MG63 (cell line): ENCODE results near the gene MEGF9. TPM values are rescaled to one million over a fixed set of nuclear protein-coding genes. Genes with fewer than 3 reads are reported as not detected.
A peak's percentile ranks its signal among the peaks of the same experiment; 100 is the strongest.

Experiments
- DNase-seq: peaks from one replicate; pipeline ENCODE4 v3.0.0-alpha.2; 2020
- H3K27me3 ChIP-seq: fragments of 250-450 bp; sonication (Bioruptor Pico); 2 replicates; pipeline ENCODE4 v1.5.1; 2020; ENCODE audit warnings: mild to moderate bottlenecking, moderate library complexity
- H3K36me3 ChIP-seq: fragments of 250-450 bp; sonication (Bioruptor Pico); 2 replicates; pipeline ENCODE4 v1.5.1; 2020; ENCODE audit warnings: mild to moderate bottlenecking, moderate library complexity
- H3K4me3 ChIP-seq: fragments of 250-450 bp; sonication (Bioruptor Pico); 2 replicates; pipeline ENCODE4 v1.5.1; 2020; ENCODE audit warnings: mild to moderate bottlenecking, moderate library complexity
- H3K9me3 ChIP-seq: fragments of 250-450 bp; sonication (Bioruptor Pico); 2 replicates; pipeline ENCODE4 v1.5.1; 2020; ENCODE audit warnings: mild to moderate bottlenecking, moderate library complexity
- total RNA-seq: library from RNA; depleted of rRNA; stranded (reverse); fragments of >200 nt; shearing (Covaris generic); gene quantifications from 2 replicates; pipeline ENCODE4 v1.2.3, GENCODE V29; 2014; ENCODE audit warnings: low replicate concordance

MEGF9 gene
- total RNA-seq, 1 experiment from 2014 or later = 2.7 TPM

DNA sequence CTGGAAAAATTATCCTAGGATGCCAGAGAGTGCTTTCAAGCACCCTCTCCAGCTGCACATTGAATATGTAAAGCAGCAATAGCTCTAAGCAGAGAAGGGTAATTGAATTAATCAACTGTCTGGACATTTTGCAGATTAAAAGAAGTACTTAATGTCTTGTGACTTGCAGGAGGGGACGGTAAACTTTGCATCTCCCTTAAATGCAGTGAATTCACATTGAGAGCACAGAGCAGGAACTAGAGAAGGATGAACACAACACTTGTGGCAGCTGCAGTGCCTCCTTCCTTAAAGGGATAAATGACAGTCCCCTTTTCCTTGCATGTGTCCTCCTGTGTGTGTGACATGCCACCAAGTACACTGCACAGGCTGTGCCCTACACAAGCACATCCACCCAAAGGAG, 126.9 kb downstream of the MEGF9 start:
- Histone ChIP-seq H3K4me3 (no peak overlapping the region), H3K27me3 (no peaks in the 10 kb centered on the region), H3K36me3 (no peaks in the 10 kb centered on the region), H3K9me3 (no peaks in the 10 kb centered on the region)
- DNase-seq = no peak

DNA sequence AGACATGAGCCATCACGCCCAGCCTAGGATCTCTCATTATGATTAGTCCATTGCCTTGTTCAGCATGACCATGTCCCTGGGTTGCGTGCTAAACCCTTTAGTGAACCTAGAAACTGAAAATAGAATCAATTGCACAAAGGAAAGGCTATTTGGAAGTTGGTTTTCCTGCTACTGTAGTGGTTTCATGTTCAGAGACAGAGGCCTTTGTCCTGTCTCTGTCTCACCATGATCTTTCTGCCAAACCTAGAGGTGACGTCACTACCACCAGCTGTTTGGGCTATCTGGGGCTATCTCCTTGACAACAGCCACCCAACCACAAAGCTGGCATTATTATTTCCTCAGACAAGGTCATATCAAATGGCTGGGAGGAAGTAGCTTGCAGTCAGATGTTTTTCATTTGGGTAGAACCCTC, 130.3 kb downstream of the MEGF9 start:
- Histone ChIP-seq H3K36me3 (no peaks in the 10 kb centered on the region), H3K4me3 (no peak overlapping the region), H3K27me3 (no peaks in the 10 kb centered on the region), H3K9me3 (no peaks in the 10 kb centered on the region)
- peak; percentile 71 for DNase-seq

DNA sequence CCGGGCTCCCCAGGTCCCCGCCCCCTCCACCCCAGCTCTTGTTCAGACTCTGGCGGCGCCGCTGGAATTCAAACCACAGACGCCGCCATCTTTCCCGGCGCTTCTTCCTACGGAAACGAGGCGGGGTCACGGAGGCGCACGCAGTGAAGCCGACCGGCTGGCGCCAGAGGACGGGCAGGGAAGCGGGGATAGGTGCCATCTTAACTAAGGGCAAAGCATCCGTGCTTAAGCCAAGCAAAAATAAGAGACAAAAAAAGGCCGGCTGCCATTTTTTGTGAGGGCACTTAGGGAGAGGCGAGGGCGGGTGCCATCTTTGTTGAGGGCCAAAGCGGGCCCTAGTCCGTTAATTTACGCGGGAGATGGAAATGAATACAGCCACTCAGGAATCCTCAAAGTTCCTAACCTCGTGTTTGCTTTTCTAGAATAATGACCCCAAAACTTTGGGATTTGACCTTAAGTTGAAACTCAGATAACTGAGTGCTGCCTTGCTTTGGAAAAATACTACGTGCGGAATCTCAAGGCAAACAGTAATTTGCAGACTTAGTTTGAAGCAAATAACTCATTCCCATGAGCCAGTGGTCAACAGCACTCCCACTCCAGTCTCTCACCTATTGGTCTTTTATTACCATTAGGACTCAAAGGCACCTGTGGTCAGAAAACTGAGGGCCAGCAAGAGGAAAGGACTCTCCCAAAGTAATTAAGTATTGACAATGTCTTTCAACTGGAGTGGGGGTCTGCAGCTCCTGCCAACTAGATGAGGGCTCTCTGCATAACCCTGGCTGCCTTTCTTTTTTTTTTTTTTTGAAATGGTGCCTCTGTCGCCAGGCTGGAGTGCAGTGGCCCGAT, 134.0 kb downstream of the MEGF9 start, which contains the start of gene CDK5RAP2:
TSS of gene CDK5RAP2 (minus strand) at position 117 of the 846 bp plus-strand sequence. CDS start 189 bp downstream, outside the sequence.
- peak; percentile 95 for DNase-seq
- H3K27me3 ChIP-seq = no peaks in the 10 kb centered on the region
- no peaks in the 10 kb centered on the region for H3K9me3 ChIP-seq
- H3K4me3 ChIP-seq = peak within 1 kb of the TSS; percentile 84
- peaks cover 4% of the 10 kb centered on the region; the same call in 1 of the 2 replicates for H3K36me3 ChIP-seq

DNA sequence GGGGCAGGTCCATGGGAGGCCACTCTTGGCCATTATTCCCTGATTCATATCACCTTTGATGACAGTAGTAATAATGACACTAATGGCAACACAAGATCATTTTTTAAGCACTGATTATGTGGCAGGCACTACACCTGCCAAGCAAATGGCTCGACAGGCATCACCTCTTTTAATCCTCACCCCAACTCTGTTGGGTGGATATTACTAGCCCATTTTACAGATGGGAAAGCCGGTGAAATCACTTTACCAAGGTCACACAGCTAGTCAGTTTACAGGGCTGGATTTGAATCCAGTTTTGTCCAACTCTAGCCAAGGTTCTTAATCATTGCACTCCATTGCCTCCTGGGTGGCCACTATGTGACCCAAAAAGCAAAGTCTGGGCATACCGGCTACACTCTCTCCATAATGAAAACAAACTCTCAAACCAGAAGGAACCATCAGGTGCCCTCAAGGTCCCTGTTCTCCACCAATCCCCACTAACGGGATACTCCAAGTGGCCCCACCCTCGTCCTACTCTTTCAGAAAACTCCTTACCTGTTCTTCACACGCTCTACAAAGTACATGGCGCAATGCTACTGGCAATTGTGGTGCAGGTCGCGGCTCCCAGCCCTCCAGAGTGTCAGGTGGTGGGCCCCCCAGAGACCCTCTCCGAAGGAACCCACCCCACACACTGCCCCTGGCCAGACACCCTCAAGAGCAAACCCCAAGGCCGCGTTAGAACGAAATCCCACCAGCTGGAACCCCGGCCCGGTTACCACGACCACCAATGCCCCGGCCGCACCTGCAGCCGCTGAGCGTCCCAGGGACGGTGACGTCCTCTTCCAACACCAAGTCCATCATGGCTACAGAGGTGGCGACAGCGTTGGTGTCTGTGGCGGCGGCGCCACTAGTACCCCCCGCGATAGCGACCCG, 134.9 kb downstream of the MEGF9 start:
- DNase-seq = peak; percentile 23
- Histone ChIP-seq H3K27me3 (no peaks in the 10 kb centered on the region), H3K4me3 (peak overlapping the region; percentile 84), H3K36me3 (peaks cover 4% of the 10 kb centered on the region; the same call in 1 of the 2 replicates), H3K9me3 (no peaks in the 10 kb centered on the region)

DNA sequence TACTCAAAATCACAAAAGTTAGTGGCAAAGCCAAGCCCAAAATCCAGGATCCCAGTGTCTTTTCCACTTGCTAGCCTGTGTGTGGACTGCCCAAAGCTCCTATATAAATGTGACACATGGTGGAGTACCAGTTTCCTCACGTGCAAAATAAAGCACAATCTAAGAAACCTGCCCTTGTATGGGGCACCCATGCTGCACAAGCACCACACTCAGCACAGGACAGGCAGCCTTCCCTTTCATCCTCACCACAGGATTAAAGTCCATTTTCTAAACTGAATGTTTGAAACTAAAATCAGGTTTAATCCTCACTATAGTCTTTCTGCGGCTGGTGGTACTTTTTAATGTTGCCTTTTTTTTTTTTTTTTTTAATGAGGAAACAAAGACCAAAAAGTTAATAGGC, 139.8 kb downstream of the MEGF9 start:
- no peak for DNase-seq
- Histone ChIP-seq H3K36me3 (peaks cover 20% of the 10 kb centered on the region), H3K9me3 (no peaks in the 10 kb centered on the region), H3K4me3 (no peak overlapping the region), H3K27me3 (no peaks in the 10 kb centered on the region)

DNA sequence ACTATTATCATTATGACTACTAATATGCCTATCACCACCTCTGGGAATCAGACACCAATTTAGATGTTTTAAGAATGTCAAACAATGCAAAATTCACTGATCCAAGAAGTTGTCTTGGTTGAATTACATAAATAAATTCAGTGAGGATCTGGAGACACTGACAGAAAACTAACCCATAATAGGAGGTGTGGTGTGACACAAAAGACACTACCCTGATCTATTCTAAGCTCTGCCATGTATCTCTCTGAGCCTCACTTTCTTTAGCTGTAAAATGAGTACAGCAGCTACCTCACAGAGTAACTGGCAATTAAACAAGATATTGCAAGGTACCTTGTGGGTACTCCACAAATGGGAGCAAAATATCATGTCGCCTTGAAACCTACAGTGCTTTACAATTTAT, 141.8 kb downstream of the MEGF9 start:
- Histone ChIP-seq H3K9me3 (no peaks in the 10 kb centered on the region), H3K4me3 (no peak overlapping the region), H3K36me3 (peaks cover 38% of the 10 kb centered on the region), H3K27me3 (no peaks in the 10 kb centered on the region)
- no peak for DNase-seq

DNA sequence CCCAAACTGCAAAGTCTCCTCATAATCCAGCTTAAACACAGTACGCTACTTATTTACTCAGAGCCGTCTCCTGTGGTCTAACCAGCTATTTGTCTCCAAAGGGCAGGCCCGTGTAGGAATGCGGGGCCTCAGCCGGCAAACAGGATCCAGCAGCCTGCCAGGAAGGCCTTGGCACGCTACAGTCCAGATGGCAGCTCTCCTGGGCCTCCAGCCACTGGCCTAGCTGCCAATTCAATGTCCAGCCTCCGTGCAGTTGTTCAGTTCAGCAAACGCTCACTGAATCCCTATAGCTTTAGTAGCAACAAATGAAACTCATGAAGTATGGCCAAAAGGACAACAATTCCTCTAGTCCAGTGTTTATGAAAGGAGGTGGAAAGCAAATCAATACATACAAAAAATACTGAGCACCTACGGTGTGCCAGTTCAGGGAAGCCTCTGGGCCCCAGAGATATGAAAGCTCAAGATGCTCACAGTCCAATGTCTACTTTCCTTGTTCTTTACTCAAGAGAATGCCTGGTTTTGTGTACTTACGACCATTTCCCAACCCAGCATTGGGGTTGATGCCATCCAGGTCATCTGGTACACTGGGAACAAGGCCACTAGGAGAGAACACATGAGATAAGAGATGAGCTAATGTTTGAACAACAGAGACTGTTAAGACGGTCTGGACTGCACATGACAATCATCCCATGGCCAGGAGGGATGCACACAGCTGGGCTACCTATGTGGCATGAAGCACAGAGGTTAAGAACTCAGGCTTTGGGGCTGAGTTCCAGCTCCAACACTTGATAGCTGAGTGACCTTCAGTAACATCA, 142.6 kb downstream of the MEGF9 start:
- Histone ChIP-seq H3K9me3 (no peaks in the 10 kb centered on the region), H3K4me3 (no peak overlapping the region), H3K36me3 (peaks cover 44% of the 10 kb centered on the region), H3K27me3 (no peaks in the 10 kb centered on the region)
- peak; percentile 96 for DNase-seq

DNA sequence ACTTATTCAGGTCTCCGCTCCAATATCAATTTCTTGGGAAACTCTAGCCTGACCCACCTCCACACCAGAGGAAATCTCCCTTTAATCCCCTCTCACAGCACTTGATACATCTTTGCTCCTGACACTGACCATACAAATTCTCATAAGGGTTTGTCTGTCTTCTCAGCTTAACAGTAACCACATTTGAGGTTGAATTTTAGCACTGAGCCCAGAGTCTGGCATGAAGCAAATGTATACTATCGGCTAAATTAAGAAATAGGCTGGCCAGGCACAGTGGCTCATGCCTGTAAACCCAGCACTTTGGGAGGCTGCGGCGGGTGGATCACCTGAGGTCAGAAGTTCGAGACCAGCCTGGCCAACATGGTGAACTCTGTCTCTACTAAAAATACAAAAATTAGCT, 144.0 kb downstream of the MEGF9 start:
- Histone ChIP-seq H3K9me3 (no peaks in the 10 kb centered on the region), H3K27me3 (no peaks in the 10 kb centered on the region), H3K4me3 (no peak overlapping the region), H3K36me3 (peaks cover 45% of the 10 kb centered on the region)
- no peak for DNase-seq

DNA sequence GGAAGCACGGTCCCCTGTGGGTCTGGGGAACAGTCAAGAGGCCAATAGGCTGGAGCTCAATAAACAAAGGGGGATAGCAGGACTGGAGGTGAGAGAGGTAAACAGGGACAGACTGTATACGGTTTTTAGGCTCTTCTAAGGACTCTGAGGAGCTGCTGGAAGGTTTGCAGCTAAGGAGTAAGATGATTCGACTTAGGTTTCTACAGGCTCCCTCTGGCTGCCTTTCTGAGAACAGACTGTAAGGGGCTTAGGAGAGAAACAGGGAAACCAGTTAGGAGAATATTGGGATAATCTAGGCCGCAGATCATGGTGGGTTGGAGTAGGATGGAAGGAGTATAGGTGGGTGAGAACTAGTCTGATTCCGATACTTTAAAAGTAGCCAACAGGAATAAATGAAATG, 144.7 kb downstream of the MEGF9 start:
- no peak overlapping the region for H3K4me3 ChIP-seq
- DNase-seq = no peak
- no peaks in the 10 kb centered on the region for H3K9me3 ChIP-seq
- H3K36me3 ChIP-seq = peaks cover 51% of the 10 kb centered on the region
- H3K27me3 ChIP-seq = no peaks in the 10 kb centered on the region

DNA sequence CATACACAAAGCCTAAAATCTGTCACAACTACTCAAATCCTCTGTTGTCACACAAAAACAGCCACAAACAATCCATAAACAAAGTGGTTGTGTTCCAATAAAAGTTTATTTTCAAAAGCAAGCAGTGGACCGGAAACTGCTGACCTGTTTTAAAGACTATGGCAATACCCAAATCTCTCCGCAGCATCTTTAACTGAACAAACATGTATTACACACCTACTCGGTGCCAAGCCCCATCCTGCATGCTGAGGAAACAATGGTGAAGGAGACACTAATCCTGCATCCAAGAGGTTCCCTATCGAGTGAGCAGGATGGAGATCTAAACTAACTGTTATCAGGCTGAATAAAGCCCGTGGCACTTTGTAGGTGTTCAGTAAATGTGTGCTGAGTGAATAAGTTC, 145.5 kb downstream of the MEGF9 start:
- H3K36me3 ChIP-seq = peaks cover 54% of the 10 kb centered on the region

DNA sequence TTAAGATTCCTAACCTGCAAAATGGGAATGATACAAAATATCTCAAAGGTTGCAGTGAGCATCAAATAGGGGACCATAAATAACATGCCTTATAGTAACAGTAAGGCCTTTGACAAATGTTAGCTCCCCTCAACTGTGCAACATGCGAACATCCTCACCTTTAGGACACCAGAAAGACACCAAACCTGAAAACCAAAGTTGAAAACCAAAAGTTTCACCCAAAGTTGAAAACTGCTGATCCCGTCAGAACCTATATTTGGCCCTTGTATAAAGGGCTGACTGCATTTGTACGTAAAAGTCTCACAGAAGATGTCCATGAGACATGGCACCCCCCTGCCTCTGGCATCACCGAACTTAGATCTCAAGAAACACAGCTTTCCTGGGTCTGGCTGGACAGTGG, 146.4 kb downstream of the MEGF9 start:
- Histone ChIP-seq H3K9me3 (no peaks in the 10 kb centered on the region), H3K36me3 (peaks cover 55% of the 10 kb centered on the region), H3K4me3 (no peak overlapping the region)

More for the DNA sequence above, 145.5 kb downstream of the MEGF9 start:
- no peaks in the 10 kb centered on the region for H3K27me3 ChIP-seq
- H3K4me3 ChIP-seq = no peak overlapping the region
- DNase-seq = no peak
- no peaks in the 10 kb centered on the region for H3K9me3 ChIP-seq

DNA sequence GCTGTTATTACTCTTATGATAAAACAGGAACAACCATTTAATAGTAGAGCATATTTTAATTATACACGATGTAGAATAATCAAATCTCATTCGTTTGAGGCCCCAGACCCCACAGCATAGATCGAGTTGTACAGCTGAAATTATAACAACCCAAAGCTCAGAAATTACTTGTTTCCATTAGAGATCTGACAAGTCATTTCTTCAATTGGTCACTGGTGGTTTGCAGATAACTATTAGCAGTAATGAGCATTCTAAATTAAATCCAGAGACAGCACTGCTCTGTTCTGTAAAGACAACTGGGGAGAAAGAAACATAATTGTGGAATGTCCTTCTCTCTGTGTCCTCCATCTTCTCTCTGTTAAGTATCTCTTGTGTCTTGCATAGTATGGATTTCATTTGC, 147.2 kb downstream of the MEGF9 start:
- no peak for DNase-seq
- H3K4me3 ChIP-seq = no peak overlapping the region
- no peaks in the 10 kb centered on the region for H3K27me3 ChIP-seq
- no peaks in the 10 kb centered on the region for H3K9me3 ChIP-seq
- peaks cover 61% of the 10 kb centered on the region for H3K36me3 ChIP-seq

More for the DNA sequence above, 146.4 kb downstream of the MEGF9 start:
- DNase-seq = no peak
- H3K27me3 ChIP-seq = no peaks in the 10 kb centered on the region

DNA sequence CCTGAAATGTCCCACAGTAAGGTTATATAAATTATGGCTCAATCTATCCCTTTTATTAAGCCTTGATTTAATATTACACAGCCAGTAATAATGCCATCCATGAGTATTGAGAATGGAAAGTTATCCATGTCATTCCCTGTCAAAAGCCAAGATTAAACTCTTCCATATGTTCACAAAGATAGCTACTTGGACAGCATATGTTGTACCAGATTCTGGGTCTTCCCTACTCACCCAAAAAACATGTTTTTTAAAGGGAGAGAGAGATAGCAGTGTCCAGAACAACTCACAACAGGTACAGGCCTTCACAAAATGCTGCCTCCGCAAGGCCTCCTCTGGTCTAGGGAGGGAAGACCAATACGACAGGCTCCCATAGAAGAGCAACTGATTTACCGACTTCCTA, 149.7 kb downstream of the MEGF9 start:
- Histone ChIP-seq H3K27me3 (no peaks in the 10 kb centered on the region), H3K9me3 (no peaks in the 10 kb centered on the region), H3K36me3 (peaks cover 46% of the 10 kb centered on the region), H3K4me3 (no peak overlapping the region)
- DNase-seq = no peak

DNA sequence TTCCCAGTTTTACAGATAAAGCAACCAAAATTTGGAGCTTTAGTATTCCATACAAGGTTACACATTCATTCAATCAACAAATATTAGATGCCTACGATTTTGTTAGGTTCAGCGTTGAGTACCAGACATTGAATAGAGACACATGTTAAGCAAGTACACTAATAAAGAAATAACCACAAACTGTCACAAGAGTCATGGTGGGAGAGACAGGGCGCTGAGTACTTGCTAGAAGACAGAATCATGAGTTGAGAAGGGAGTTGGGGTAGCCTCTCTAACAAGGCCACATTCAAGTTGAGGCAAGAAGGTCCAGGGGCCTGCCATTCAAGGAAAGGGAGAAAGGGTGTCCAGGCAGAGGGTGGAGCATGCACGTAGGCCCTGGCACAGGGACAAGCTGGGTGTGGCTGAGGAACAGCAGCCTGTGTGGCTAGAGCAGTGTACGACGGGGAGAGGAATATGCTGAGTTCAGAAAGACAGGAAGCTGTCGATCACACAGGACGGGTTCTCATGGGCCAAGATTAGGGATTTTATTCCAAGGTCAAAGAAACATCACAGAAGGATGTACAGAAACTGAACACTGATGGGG, 151.3 kb downstream of the MEGF9 start:
- Histone ChIP-seq H3K27me3 (no peaks in the 10 kb centered on the region), H3K9me3 (no peaks in the 10 kb centered on the region), H3K36me3 (peaks cover 36% of the 10 kb centered on the region), H3K4me3 (no peak overlapping the region)
- no peak for DNase-seq

DNA sequence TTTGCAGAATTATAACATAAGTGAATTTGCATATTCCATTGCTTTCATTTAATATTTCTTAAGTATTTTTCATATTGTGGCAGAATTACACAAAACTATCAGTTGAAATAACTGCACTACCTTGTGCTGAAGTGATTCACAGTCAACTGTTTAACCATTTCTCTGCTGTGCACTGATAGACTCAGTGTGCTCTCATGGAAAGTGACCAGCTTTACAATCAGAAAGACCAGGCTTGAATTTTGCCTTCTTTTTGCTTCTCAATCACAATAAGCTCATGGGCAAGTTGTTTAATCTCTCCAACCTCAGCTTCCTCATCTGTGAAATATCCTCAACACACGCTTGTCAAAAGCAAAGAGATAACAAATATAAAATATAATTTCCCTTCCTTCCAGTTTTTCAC, 152.6 kb downstream of the MEGF9 start:
- no peak overlapping the region for H3K4me3 ChIP-seq
- no peaks in the 10 kb centered on the region for H3K27me3 ChIP-seq
- peaks cover 26% of the 10 kb centered on the region for H3K36me3 ChIP-seq
- no peak for DNase-seq
- H3K9me3 ChIP-seq = no peaks in the 10 kb centered on the region

DNA sequence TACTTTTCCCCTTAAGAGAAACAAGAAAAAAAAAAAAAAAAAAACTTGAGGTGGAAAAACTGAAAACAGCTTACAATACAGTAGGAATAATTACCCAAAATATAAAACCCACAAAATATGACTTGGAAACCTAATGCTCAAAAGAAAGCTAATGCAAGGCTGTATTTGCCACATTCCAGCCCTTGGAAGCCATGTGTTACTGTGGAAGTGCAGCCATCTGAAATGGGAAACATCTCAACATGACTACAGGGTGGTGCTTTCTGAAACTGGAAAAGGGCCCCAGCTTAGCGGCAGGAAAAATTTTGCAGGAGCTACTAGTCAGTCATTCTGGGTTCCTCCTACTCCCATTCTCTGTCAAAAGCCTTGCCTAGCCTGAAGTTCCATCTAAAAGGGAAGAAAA, 154.7 kb downstream of the MEGF9 start:
- Histone ChIP-seq H3K36me3 (peaks cover 26% of the 10 kb centered on the region), H3K4me3 (no peak overlapping the region), H3K27me3 (no peaks in the 10 kb centered on the region), H3K9me3 (no peaks in the 10 kb centered on the region)
- no peak for DNase-seq
